DMS 273 (cell line): ENCODE data around the gene CDKN1B.

Source experiments
- DNase-seq: peaks from one replicate; lab custom pipeline; 2025; ENCODE audit not compliant: unreplicated experiment; lab: John Stamatoyannopoulos, UW

CDKN1B gene

DNA sequence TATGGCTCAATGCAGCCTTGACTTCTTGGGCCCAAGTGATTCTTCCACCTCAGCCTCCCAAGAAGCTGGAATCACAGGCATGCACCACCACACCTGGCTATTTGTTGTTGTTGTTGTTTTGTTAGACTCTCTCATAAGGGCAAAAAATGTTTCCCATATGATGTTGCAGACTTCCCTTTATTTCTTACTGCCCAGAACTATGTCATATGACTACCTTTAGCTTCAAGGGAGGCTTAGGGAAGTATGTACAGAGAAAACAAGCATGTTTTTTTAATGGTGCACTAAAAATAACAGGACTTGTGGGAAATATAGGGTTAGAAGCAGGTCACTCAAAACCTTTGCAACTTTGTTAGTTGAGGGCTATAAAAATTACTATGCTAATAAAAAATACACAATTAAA is 16.9 kb upstream of the CDKN1B start:
- no peak for DNase-seq

GRCh38 chr12:12701457-12701856 is 15.7 kb upstream of the CDKN1B start:
- no peak for DNase-seq

DNA sequence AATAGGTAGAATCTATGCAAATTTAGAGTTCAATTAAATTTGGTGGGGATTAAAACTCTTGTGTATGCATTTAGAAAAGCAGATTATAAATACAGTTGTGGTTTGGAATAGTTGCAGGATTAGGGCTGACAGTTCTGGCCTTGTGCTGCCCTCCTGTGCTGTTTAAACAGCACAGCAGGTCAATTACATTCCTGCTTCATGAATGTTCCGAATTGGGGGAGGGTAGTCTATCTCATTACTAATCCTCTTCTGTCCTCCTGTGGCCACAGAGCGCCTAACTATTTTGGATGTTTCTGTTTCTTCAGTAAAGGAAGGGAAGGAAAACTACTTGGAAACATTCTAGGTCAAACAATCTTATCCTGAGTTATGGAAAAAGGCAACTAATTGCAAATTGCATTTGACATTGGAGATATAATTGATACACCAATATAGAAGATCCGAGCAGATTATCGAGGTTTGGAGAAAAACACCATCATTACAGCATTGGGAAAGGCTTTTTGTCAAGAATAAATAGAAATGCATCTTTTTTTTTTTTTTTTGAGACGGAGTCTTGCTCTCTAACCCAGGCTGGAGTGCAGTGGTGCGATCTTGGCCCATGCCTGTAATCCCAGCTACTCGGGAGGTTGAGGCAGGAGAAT is 12.5 kb upstream of the CDKN1B start:
- peak; percentile 90 for DNase-seq

DNA sequence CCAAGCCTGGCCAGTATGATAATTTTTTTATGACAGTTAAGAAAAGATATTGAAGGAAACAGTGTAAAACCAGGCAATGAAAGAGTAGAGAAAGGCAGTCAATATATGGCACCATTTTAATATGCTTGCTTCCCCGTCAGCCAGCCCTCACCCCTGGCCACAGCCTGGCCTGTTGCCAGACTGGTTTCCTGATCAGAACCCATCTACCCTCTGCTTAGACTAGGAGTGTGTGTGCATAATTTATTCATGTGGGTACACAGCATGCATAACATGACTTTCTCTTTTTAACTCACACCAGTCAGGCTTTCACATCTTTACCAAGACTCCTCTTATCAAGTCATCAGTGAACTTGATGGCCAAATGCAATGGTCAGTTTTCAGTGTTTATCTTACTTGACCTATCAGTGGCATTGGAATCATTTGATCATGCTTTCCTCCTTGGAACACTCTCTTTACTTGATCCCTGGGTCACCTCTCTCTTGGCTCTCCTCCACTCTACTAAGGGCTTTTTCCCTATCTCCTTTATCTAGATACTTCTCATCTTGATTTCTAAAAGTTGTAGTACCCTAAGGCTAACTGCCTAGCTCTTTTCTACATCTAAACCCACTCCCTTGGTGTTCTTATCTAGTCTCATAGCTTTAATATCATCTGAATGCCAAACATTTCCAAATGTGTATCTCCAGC is 11.2 kb upstream of the CDKN1B start:
- no peak for DNase-seq

DNA sequence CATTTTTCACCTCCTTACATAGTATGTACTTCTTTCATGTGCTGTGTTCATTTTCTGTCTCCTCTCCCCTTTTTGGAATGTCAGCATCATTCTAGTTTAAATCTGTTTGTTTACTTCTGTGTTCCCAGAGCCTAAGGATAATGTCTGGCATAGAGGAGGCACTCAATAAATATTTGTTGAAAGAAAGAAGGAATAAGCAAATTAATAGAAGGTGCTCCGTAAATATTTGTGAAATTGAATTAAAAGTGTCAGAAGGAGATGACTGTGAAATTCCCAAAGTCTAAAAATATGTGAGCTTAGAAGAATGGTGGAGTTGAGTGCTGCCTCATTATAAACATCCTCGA is 3.3 kb upstream of the CDKN1B start:
- no peak for DNase-seq

- DNase-seq, result peak; percentile 17
These were observed 2.7 kb upstream of the CDKN1B start for GRCh38 chr12:12714276-12715021.

DNA sequence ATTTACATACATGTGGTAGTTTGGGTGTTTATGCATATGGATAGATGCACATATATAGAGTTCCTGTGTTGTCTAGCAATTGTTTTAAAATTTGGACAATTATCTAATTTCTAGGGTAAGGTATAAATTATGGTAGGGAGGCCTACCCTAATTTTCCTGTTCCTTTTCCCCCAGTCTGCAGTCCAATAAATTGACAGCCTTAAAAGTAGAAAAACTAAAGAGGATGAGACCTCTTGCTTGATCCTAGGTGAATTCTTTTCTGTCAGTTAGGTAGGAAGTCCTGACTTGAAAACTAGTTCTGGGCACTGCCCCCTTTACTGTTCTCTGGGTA is 2.1 kb upstream of the CDKN1B start:
- DNase-seq, result no peak

GRCh38 chr12:12715459-12716150 is 1.6 kb upstream of the CDKN1B start:
- peak; percentile 36 for DNase-seq

DNA sequence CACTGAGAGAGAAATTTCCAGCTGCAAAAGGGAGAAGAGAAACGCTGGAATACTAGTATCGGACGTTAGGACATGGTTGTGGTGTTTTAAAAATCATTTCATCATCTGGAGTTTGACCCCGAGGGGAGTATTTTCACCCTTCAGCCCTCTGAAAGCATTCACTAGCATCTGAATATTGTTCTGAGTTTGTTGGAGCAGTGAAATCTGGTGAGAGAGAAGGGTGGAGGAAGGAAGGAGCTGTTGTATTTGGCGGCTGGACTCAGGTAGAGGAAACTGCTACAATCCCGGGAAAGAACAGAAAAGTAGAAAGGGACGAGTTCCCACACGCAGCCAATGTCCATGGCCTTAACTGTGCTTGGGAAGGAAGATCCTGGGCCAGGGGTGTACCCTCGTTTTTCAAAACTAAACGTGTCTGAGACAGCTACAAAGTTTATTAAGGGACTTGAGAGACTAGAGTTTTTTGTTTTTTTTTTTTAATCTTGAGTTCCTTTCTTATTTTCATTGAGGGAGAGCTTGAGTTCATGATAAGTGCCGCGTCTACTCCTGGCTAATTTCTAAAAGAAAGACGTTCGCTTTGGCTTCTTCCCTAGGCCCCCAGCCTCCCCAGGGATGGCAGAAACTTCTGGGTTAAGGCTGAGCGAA is 896 bp upstream of the CDKN1B start:
- peak; percentile 43 for DNase-seq

DNA sequence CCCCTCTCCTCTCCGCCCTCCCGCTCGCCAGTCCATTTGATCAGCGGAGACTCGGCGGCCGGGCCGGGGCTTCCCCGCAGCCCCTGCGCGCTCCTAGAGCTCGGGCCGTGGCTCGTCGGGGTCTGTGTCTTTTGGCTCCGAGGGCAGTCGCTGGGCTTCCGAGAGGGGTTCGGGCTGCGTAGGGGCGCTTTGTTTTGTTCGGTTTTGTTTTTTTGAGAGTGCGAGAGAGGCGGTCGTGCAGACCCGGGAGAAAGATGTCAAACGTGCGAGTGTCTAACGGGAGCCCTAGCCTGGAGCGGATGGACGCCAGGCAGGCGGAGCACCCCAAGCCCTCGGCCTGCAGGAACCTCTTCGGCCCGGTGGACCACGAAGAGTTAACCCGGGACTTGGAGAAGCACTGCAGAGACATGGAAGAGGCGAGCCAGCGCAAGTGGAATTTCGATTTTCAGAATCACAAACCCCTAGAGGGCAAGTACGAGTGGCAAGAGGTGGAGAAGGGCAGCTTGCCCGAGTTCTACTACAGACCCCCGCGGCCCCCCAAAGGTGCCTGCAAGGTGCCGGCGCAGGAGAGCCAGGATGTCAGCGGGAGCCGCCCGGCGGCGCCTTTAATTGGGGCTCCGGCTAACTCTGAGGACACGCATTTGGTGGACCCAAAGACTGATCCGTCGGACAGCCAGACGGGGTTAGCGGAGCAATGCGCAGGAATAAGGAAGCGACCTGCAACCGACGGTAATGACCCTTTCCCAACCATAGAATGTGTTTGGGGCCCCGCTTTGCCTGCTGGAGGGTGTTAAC is 615 bp downstream of the CDKN1B start:
- peak; percentile 60 for DNase-seq

GRCh38 chr12:12718381-12718759 is 1.2 kb downstream of the CDKN1B start:
- DNase-seq, result peak; percentile 42

- DNase-seq, result peak; percentile 54
These were observed 1.7 kb downstream of the CDKN1B start for GRCh38 chr12:12718853-12719252.

DNA sequence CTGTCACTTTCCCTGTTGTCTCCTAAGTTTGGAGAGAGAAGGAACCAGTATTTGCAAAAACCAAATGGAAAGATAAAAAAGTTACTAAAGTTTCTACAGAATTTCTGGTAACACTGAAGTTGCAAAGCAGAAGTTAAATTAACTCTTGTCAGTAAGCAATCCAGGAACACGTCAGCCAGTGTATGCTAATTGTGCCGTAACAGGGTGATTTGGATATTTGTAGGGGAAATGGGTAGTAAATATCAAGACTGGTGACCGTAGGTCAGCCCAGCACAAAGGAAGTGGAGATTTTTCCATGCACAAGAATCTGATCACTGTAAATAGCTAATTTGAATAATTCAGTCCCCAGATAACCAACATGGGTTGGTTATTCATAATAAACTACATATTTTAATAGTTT is 2.3 kb downstream of the CDKN1B start:
- peak; percentile 32 for DNase-seq

DNA sequence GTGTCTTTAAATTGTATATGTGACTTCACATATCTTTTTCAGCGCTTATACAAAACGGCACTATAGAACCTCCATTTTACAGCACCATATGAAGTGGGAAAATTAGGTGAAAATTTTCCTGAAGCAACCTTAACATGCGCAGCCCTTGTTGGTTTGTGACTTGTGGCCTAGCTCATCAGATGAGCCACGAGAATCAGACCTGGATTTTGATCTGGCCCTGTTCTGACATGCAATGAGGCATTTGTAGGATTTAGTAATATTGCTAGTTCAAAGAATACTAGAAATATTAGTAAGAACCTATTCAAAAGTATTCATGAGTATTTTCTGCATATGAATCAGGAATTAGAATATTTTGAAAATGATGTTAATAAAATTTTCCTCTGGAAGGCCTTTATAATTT is 2.9 kb downstream of the CDKN1B start:
- DNase-seq, result peak; percentile 39

DNA sequence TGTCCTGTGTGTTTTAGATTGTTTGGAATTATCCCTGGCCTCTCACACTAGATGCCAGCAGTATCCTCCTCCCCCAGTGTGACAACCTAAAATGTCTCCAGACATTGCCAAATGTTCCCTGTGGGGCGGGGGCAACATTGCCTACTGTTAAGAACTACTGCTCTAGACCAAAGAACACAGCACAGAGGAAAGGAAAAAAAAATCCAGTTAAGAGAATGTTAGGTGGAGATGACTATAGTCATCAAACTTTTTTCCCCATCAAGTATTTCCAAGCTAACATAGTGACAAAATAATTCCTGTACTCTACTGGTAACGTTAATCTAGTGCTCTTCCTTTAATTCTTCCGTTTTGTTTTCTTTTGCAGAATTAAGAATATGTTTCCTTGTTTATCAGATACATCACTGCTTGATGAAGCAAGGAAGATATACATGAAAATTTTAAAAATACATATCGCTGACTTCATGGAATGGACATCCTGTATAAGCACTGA is 3.5 kb downstream of the CDKN1B start:
- peak; percentile 64 for DNase-seq

DNA sequence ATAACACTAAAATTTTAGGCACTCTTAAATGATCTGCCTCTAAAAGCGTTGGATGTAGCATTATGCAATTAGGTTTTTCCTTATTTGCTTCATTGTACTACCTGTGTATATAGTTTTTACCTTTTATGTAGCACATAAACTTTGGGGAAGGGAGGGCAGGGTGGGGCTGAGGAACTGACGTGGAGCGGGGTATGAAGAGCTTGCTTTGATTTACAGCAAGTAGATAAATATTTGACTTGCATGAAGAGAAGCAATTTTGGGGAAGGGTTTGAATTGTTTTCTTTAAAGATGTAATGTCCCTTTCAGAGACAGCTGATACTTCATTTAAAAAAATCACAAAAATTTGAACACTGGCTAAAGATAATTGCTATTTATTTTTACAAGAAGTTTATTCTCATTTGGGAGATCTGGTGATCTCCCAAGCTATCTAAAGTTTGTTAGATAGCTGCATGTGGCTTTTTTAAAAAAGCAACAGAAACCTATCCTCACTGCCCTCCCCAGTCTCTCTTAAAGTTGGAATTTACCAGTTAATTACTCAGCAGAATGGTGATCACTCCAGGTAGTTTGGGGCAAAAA is 4.1 kb downstream of the CDKN1B start:
- DNase-seq, result peak; percentile 47

- DNase-seq, result peak; percentile 28
These were observed 4.8 kb downstream of the CDKN1B start for GRCh38 chr12:12721814-12722434.

GRCh38 chr12:12722435-12723148 is 5.4 kb downstream of the CDKN1B start:
- peak; percentile 61 for DNase-seq

DNA sequence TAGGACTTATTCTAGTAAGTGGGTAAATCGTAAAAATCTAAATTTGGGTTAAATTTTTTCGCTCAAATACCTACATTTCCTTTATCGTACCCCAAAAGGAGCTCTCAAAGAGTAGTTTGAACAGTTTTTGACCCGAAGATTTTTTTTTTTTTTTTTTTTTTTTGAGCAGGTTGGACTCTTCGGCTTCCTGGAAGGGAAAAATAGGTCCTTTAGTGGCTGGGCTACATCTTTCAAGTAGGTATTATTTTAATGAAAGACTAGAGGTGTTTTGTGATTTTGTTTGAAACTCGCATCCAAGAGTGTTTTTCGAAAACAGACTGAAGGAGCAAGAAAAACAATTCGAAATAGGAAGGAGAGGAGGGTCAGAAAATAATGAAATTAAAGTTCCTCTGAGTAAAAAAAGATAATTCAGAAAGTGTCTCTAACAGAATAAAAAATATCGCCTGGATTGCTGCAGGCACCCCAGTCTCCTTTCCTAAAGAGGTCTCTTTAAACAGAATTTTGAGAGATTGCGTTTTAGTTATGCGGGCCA is 6.0 kb downstream of the CDKN1B start:
- DNase-seq, result peak; percentile 50
